ENCODE measurements around the gene WNK4.
"Not testable (repeated sequence)": the region's sequence is repeated elsewhere in the genome, so short reads cannot be mapped to it uniquely, and the experiment has no call there.

WNK4 gene

DNA sequence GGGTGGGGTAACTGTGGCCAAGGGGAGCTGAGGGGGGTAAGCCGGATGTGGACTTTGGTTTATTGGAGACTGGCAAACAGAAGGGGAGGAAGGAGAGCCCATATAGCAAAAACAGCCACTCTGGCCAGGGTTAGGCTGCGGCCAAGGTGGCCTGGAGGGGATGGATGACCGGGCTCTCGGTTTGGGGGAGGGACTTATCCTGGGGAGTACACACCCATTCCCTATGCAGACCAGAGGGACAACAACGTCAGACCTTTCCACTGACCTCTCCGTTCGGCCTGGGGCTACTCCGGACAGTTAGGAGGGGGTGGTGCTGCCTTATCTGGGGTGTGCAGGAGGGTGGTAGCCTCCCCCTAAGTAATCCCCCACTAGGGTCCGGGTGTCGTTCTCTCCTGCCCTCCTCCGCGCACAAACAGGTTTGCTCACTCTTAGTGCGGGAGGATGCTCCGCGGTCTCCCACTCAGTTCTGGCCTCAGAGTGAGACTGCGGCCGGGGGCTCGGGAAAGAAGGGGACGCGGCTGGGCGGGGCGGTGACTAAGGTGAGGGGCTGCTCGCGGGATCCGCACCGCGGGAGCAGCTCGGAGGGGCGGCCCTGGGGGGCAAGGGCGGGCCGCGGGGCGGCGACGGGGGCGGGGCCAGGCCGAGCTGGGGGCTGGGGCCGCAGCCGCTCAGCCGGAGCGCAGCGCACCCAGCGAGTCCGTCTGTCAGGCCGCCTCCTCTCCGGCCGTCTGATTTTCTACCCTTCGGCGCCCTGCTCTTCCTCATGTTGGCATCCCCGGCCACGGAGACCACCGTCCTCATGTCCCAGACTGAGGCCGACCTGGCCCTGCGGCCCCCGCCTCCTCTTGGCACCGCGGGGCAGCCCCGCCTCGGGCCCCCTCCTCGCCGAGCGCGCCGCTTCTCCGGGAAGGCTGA lies at the start of gene WNK4:
Gene WNK4, plus strand, starts transcription at position 675 of the 915 bp plus-strand sequence. Its CDS starts 89 bp downstream, at position 764.
- no peak for DNase-seq (ENCODE audit: low spot score)
- TF ChIP-seq, protein P1, sequence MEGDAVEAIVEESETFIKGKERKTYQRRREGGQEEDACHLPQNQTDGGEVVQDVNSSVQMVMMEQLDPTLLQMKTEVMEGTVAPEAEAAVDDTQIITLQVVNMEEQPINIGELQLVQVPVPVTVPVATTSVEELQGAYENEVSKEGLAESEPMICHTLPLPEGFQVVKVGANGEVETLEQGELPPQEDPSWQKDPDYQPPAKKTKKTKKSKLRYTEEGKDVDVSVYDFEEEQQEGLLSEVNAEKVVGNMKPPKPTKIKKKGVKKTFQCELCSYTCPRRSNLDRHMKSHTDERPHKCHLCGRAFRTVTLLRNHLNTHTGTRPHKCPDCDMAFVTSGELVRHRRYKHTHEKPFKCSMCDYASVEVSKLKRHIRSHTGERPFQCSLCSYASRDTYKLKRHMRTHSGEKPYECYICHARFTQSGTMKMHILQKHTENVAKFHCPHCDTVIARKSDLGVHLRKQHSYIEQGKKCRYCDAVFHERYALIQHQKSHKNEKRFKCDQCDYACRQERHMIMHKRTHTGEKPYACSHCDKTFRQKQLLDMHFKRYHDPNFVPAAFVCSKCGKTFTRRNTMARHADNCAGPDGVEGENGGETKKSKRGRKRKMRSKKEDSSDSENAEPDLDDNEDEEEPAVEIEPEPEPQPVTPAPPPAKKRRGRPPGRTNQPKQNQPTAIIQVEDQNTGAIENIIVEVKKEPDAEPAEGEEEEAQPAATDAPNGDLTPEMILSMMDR (conservative IDR thresholded peaks at IDR 0.05; ENCODE audit: low read depth), result no peak
- CTCF ChIA-PET, result no interaction called here
- POLR2A ChIA-PET (ENCODE audit: low non-redundant PET), result interaction anchor here (0.6 kb wide), 1 partner anchor 242 kb away, joined by 4 read pairs; no protein-coding TSS in a partner anchor
- peak within 1 kb of the TSS; percentile 49 for H3K27ac ChIP-seq

DNA sequence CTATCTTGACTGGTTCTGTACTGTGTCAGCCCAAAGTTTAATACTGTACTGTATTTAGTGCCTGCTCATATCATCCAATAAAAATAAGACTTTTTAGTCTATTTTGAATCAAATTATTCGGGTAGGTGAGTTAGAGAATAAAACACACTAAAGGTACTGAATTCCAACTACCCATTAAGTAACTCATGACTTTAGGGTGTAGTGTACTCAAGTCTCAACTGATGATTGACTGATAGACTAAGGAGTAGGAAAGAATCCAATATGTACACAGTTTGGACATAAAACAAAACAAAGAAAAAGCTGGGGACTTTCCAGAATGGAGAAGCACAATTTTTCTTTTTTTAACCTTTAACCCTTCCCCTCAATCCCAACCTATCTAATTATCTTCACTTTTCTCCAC lies 39.7 kb upstream of the WNK4 start:
- no peak overlapping the region for H3K27ac ChIP-seq
- no peak for DNase-seq (ENCODE audit: low spot score)
- TF ChIP-seq, protein P1 (conservative IDR thresholded peaks at IDR 0.05; ENCODE audit: low read depth), result no peak
- CTCF ChIA-PET, result no interaction called here
- POLR2A ChIA-PET (ENCODE audit: low non-redundant PET), result interaction anchor here (0.6 kb wide), 1 partner anchor 181 kb away, joined by 3 read pairs; no protein-coding TSS in a partner anchor

DNA sequence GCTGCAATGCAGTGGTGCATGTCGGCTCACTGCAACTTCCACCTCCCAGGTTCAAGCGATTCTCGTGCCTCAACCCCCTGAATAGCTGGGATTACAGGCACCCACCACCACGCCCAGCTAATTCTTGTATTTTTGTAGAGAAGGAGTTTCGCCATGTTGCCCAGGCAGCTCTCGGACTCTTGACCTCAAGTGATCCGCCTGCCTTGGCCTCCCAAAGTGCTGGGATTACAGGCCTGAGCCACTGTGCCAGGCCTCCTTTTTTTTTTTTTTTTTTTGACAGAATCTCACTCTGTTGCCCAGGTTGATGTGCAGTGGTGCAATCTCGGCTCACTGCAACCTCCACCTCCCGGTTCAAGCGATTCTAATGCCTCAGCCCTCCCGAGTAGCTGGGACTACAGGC lies 37.5 kb upstream of the WNK4 start:
- DNase-seq (ENCODE audit: low spot score); CTCF ChIA-PET; POLR2A ChIA-PET (ENCODE audit: low non-redundant PET): not testable (repeated sequence)
- peak overlapping the region; percentile 86 for H3K27ac ChIP-seq

DNA sequence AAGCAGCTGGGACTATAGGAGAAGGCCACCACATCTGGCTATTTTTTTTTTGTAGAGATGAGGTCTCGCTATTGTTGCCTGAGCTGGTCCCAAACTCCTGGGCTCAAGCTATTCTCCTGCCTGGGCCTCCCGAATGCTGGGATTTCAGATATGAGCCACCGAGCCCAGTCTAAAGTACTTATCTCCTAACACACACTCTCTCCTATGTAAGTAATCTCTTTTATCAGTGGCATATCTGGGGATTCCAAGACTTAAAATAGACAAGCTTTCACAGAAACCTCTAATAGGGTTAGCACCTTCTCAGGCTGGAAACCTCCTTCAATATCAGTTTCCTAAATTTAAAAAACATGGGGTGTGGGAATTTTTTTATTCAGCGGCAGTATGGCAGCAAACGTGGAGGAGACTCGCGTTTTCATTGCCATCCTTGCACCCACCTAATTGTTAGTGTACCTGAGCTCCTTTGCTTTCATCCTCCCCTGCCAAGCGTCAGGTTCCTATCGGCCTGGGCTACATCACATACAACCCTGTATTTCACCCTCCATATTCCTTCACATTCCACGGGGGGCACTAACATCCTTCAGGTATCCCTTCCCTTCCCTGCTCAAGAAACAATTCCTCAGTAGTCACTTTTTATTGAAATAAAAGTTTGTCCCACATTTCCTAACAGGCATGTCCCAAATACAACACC lies 36.7 kb upstream of the WNK4 start:
- TF ChIP-seq, protein P1 (conservative IDR thresholded peaks at IDR 0.05; ENCODE audit: low read depth), result no peak
- peak; percentile 47 for DNase-seq (ENCODE audit: low spot score)
- POLR2A ChIA-PET (ENCODE audit: low non-redundant PET), result interaction anchor here (0.6 kb wide), 1 partner anchor 18 kb away, joined by 7 read pairs; no protein-coding TSS in a partner anchor
- CTCF ChIA-PET, result no interaction called here
- H3K27ac ChIP-seq, result peak overlapping the region; percentile 86

DNA sequence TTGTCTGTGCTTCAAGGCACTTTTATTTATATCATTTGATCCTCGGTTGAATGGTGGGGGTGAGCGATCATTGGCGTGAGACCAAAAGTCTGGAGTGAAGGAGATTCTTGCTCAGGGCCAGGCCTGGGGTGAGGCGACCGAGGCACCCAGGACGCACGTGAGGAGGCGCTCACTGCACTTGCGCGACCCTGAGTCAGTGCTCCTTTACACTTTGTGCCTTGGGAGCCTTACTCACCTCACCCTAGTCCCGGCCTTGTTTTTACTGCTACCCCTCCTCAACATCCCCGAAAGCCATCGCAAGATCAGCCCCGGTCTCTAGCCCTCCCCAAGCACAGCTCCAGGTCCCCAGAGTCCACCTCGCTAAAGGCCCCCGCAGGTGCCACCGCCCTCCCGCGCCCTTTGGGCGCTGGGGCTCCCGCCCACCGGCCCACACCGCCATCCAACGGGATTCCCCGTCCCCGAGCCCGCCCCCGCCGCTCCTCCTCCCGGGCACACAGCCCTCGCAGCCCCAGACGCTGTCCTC lies 36.1 kb upstream of the WNK4 start:
- ChIA-PET POLR2A (ENCODE audit: low non-redundant PET) (no interaction called here), CTCF (no interaction called here)
- TF ChIP-seq, protein P1 (conservative IDR thresholded peaks at IDR 0.05; ENCODE audit: low read depth), result no peak
- peak overlapping the region; percentile 86 for H3K27ac ChIP-seq
- peak; percentile 57 for DNase-seq (ENCODE audit: low spot score)

DNA sequence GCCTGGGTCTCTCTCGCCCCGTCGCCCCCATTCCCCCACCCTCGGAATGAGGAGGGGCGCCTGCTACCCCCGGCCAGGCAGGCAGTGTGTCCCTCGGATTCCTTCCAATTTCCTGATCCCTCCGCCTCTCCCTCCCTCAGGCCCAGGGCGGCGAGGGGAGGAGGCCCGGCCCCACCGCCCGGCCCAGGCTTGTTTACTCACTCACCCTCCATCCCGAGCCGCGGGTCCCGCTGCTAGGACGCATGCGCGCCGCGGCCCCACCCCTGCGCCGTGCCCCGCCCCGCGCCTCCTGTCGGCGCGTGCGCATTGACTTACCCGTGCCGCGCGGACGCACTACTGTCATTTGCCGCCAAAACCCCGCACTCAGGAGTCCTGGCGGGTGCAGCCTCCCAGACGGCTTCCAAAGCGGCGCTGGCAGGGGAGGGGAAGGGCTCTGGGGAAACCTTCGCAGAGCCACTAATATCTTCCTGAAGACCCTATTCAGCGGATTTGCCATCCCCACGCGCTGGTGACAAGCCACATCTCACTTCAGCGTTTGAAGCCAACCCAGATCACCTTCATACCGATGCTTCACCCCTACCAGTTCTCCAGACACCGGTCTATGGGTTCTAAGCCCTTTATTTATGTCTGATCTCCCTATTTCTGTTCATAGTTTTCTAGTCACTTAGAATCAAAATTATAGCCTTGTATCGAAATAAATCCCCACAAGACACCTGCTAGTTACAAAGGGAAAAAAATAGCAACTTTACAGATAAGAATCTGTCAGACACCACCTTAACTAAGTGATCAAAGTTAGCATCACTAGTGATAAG lies 35.4 kb upstream of the WNK4 start, which contains the start of gene EZH1:
Gene EZH1, minus strand, starts transcription at position 235 of the 812 bp plus-strand sequence. CDS start 16,099 bp downstream, outside the sequence.
- CTCF ChIA-PET, result no interaction called here
- peak within 1 kb of the TSS; percentile 86 for H3K27ac ChIP-seq
- POLR2A ChIA-PET (ENCODE audit: low non-redundant PET), result no interaction called here
- peak; percentile 100 for DNase-seq (ENCODE audit: low spot score)
- TF ChIP-seq, protein P1 (conservative IDR thresholded peaks at IDR 0.05; ENCODE audit: low read depth), result no peak
